Measurements from ENCODE around the gene PAPSS2.
"Not testable (repeated sequence)": the region's sequence is repeated elsewhere in the genome, so short reads cannot be mapped to it uniquely, and the experiment has no call there.

Gene PAPSS2

GRCh38 chr10:87659571-87660483, at the start of gene PAPSS2:
Gene PAPSS2, plus strand, starts transcription at chr10:87659878. Its CDS starts 104 bp downstream, at chr10:87659982.
- DNase-seq (ENCODE audit: low read depth), result no peak

- DNase-seq (ENCODE audit: low read depth), result not testable (repeated sequence)
Measured at GRCh38 chr10:87611341-87611740, 48.3 kb upstream of the PAPSS2 start.

- no peak for DNase-seq (ENCODE audit: low read depth)
Measured at GRCh38 chr10:87612115-87612514, 47.6 kb upstream of the PAPSS2 start.

GRCh38 chr10:87613751-87614150, 45.9 kb upstream of the PAPSS2 start:
- no peak for DNase-seq (ENCODE audit: low read depth)

- DNase-seq (ENCODE audit: low read depth), result no peak
Measured at GRCh38 chr10:87615856-87616255, 43.8 kb upstream of the PAPSS2 start.

- DNase-seq (ENCODE audit: low read depth), result no peak
Measured at GRCh38 chr10:87617503-87617902, 42.2 kb upstream of the PAPSS2 start.

GRCh38 chr10:87618566-87619423, 40.9 kb upstream of the PAPSS2 start:
- DNase-seq (ENCODE audit: low read depth), result no peak

- no peak for DNase-seq (ENCODE audit: low read depth)
Measured at GRCh38 chr10:87619705-87620104, 40.0 kb upstream of the PAPSS2 start.

- DNase-seq (ENCODE audit: low read depth), result not testable (repeated sequence)
Measured at GRCh38 chr10:87621440-87621839, 38.2 kb upstream of the PAPSS2 start.

- no peak for DNase-seq (ENCODE audit: low read depth)
Measured at GRCh38 chr10:87622314-87623004, 37.2 kb upstream of the PAPSS2 start.

- DNase-seq (ENCODE audit: low read depth), result no peak
Measured at GRCh38 chr10:87623191-87623590, 36.5 kb upstream of the PAPSS2 start.

GRCh38 chr10:87625661-87626060, 34.0 kb upstream of the PAPSS2 start:
- no peak for DNase-seq (ENCODE audit: low read depth)

- DNase-seq (ENCODE audit: low read depth), result no peak
Measured at GRCh38 chr10:87626422-87626892, 33.2 kb upstream of the PAPSS2 start.

- DNase-seq (ENCODE audit: low read depth), result no peak
Measured at GRCh38 chr10:87630171-87630570, 29.5 kb upstream of the PAPSS2 start.

- DNase-seq (ENCODE audit: low read depth), result no peak
Measured at GRCh38 chr10:87632454-87632853, 27.2 kb upstream of the PAPSS2 start.

- no peak for DNase-seq (ENCODE audit: low read depth)
Measured at GRCh38 chr10:87634311-87634710, 25.4 kb upstream of the PAPSS2 start.

GRCh38 chr10:87635498-87636312, 24.0 kb upstream of the PAPSS2 start:
- DNase-seq (ENCODE audit: low read depth), result no peak

- no peak for DNase-seq (ENCODE audit: low read depth)
Measured at GRCh38 chr10:87636313-87636915, 23.3 kb upstream of the PAPSS2 start.

- no peak for DNase-seq (ENCODE audit: low read depth)
Measured at GRCh38 chr10:87639493-87639892, 20.2 kb upstream of the PAPSS2 start.

GRCh38 chr10:87640043-87640442, 19.6 kb upstream of the PAPSS2 start:
- no peak for DNase-seq (ENCODE audit: low read depth)

- no peak for DNase-seq (ENCODE audit: low read depth)
Measured at GRCh38 chr10:87642486-87642885, 17.2 kb upstream of the PAPSS2 start.

Data from activated T-cell treated with anti-CD3 and anti-CD28 coated beads for 24 hours (primary cell).